Endothelial cell of hepatic sinusoid (primary cell): Measurements from ENCODE around the gene JARID2.

Experiments used
- in situ Hi-C: cut with HindIII; loops from 2 replicates; pipeline ENCODE4 v1.10.0; 2017; ENCODE audit warnings: low sequenced_read_pairs

The JARID2 gene

DNA sequence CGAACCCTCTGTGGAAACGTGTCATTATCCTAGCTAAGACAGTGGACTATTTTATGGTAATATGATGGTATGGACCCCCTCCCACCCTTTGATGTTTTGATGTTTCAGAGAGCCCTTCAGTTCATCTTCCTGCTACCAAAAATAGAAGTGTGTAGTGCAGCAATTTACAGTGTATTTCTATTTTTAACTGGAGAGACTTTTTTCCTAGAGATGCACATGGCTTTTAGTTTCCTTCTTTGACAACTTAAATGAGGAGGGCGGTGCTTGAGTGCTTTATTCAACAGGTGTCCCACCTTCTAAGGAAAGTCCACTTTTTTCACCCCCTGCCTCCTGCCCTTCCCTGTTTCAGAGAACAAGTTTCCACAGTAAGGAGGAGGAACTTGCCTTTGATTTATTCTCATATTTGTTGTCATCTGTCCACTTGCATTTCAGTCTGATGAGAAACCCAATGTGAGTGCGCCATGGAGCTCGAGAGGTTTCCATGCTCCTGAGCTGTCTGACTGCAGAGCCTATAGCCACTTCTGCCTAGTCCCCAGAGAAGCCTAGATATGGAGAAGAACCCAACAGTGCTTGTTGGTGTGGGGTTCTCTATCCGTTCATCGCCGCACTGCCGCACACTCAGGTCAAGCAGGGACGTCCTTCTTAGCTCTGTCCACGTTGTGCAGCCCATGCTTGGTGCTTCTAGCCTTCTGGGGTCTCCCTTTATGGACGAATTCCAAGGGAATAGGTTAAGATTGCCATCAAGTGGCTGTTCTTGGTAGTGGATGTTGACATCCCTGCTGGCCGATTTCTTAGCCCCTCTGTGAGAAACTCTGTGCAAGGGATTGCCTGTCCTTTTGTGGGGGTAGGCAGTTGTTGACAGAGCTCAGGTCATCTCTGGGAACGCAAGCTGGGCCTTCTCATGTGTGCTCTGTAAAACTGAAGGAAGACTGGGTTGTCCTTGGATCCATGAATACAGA lies 144.2 kb downstream of the JARID2 start:
- in situ Hi-C loops: no loop called here

DNA sequence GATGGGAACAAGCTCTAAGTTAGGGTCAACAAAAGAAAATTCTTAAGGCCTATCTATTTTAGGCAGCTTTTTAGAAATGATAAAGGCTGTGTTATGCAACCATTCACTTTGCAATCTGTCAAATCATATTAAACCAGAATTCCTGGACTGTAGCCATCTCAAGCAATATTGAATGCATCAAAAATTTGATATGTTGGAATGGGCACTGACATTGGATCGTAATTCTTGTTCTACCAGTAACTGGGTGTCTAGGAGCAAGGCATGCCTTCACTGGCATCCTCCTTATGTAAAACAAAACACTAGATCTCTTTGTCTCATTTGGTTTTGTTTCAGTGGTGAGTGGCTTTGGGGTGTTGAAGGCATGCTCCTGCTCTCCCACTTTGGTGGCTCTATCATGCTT lies 145.6 kb downstream of the JARID2 start:
- in situ Hi-C loops: no loop called here

DNA sequence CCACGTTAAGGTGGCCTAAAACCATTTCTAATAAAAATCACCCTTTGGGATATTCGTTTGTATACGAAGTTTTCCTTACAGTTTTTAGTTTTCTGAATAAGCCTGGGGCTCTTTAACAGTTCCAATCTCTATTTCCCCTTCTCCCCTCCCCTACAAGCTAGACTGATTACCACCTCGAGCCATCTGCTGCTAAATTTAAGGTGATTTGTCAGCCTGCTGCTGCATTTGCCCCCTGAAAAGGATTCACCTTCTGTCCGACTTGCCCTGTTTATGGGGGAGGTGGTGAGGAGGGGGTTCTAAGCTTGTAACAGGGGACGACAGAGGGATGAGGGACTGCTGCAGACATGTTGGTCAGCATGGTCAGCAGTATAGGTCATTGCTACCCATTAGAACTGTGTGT lies 146.3 kb downstream of the JARID2 start:
- in situ Hi-C loops: no loop called here

DNA sequence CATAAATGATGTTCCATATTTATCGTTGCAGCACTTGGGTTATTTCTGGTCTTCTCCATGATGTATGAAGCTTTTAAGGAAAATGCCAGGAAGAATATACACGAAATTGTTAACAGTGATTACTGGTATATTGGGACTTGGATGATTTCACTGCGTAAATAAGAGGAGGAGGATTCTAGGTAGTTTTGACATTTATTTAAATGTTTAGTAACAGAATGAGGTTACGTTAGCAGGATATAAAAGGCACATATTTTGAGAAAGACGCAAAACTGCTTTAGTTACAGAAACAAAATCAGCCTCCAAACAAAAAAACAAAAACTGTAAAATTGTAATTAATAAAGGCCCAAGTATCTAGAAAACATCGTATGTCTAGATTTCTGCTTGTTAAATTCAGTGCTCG lies 147.7 kb downstream of the JARID2 start:
- in situ Hi-C loops: no loop called here

DNA sequence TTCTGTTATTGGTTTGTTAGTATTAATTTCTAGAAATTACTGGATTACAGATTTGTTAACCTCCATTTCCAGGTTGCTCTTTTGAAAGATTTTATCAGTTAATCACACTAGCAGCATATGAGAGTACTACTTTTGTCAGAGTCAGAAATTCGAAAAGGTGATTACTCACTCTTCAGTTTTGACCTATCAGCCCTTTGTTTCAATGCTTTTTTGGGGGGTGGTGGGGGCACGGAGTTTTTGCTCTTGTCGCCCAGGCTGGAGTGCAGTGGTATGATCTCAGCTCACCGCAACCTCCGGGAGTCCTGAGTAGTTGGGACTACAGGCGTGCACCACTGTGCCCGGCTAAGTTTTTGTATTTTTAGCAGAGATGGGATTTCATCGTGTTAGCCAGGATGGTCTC lies 149.2 kb downstream of the JARID2 start:
- in situ Hi-C loops: no loop called here

DNA sequence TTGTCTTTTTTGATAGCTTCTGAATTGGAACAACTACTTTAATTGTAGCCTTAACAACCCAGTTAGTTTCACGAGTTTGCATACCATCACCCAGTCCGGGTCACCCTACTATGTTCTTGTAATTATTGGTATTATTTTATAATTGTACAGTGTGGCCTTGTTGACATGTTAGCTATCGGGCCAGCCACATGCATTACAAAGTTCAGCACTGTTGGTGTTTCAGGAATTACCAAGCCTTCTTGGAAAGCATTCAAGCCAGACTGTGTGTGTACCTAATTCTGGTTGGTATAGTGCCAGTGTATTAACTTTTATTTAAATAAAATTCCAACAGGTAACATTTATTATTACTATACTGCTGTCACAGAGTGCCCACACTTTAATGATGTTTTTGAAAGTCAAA lies 150.9 kb downstream of the JARID2 start:
- in situ Hi-C loops: no loop called here

DNA sequence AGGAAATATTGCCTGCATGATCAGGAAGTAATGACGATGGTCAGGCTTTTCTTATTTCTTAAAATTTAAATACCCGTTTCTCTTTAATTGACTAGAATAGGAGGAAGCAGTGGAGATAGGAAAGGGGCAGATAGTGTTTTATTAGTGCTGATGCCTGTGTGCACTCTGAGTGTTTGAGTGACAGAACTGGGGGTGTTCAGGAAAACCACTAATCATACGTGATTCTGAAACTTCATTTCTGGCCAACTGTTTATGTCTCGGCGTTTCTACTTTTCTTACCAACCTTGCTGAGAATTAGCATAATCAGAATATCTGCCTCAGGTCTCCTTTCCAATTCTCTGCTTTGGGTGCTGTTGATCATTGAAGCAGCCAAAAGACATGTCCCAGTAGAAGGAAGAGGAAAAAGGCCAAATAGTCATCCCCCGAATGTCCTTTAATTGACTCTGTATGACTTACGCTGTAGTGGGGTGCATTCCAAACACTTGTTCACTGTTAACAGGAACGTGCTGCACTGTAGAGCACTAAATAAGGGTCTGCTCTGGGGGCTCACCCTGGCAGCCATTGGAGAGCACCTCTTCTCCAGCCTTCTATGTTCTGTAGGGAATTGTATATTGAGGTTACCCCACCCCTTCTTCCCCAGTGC lies 152.9 kb downstream of the JARID2 start:
- in situ Hi-C loops: no loop called here

DNA sequence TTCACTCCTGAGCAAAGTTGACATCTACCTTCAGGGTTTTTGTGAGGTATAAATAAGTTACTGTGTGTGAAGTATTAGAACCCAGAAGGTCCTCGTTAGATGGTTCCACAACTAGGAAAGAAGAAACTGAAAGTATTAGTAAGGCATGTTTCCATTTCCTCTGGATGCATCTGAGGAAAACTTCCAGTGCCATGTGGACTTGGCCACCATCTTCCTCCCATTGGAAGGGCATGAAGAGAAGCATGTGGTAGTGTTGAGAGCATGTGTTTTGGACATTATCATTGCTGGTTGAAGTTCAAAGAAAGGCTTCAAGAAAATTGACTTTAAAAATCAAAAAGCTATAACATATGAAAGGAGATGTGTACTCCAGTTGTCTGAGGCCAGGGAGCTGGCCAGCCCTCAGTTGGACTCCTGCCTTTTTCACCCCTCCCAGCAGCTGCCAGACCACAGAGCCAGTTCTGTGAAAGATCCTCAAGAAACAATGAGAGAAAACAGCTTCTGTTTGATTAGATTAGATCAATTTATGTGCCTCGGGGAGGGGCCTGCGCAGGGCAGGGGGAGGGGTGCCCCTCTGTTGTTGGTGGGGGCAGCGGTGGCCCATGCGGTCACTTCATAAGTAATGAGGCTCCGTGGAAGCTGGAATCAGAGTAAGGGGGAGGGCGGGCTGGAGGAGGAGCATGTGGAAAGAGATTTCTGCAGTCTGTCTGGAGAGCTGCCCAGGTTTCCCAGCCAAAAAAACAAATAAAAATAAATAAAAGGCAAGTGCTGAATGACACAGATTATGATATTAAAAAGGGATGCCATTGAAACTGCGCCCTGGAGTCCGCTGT lies 154.0 kb downstream of the JARID2 start:
- in situ Hi-C loops: loop anchor here (5.0 kb wide), 1 partner anchor 78 kb away; no protein-coding TSS in a partner anchor

DNA sequence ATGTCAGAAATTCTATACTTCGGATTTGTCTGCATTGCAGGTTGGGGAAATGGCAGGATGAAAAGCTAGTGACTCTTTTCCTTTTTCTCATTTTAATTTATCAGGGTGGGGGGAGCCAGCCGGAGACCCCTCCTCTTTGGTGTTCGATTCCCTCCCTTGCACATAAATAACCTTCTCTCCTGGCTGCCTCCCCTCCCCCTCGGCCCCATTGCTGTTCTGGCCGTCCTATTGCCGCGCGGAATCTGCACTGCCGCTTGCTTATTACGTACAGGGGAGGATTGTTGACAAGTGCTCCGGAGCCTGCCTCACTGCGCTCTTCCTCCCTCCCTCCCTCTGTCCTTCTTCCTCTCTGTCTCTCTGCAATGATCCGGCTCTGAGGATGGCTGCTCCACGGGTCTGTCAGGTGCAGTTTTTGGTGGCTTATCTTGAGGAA lies 154.7 kb downstream of the JARID2 start:
- in situ Hi-C loops: loop anchor here (5.0 kb wide), 1 partner anchor 78 kb away; no protein-coding TSS in a partner anchor

DNA sequence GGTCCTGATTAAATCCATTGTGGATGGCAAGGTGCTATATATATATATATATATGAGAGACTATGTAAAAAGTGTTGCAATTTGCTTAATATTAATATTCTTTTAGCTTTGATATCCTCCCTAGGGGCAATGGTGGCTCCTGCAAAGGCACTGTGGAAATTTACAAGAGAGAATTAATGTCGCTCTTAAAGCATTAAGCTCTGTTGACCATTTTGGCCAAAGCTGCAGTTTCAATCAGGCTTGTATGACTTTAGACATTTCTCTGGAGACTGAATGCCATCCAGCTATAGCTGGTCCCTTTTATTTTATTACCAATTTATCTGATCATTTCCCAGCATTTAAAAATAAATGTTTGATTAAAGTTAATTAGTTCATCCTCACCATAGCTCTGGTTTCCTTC lies 155.3 kb downstream of the JARID2 start:
- in situ Hi-C loops: loop anchor here (5.0 kb wide), 1 partner anchor 79 kb away; no protein-coding TSS in a partner anchor

DNA sequence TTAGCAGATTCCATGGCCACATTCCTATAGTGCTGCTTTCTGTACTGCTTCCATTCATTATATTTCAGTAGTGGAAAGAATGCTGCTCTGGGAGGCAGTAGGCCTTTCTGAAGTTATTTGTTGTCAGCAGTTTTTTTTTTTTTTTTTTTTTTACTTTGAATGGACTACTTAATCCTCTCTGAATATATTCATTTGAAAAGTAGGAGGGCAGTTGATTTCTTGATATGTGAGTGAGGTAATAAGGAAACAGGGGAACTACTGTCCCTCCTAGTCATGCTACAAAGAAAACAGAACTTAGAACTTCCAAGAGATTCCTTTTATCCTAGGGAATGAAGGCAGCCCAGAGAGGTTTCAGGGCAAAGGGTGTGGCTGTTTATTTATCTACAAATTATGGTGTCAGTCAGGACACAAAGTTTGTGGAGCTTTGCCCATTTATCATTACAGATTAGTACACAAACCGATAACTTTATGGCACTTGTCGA lies 155.9 kb downstream of the JARID2 start:
- in situ Hi-C loops: loop anchor here (5.0 kb wide), 1 partner anchor 80 kb away; no protein-coding TSS in a partner anchor

DNA sequence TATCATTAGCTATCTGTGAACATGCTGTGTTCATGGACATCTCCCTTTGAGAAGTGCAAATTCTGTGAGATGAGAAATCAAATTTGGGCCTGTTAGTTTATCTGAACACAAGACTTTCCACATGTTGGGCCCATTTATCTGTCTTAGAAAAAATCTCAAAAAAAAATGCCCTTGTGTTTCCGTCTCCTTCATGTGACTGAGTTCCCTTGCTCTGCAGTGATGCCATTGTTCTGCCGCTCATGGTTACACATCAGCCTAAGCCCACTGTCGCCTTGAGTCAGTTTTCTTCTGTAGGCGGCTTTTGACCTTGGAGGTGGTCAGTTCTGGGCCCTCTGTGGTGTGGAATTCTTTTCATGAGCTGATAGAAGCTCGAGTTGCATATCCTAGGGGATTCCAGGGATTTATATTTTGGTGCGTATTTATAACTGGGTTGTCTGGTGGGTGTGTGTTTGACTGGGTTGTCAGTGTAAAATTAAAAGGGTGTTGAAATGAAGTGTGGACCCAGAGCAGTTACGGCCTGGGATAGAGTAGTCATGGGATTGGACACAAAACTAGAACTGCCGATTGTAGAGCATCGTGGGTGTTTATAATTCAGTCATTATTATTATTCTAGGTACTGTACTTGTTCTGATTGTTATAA lies 156.7 kb downstream of the JARID2 start:
- in situ Hi-C loops: loop anchor here (5.0 kb wide), 1 partner anchor 80 kb away; no protein-coding TSS in a partner anchor

DNA sequence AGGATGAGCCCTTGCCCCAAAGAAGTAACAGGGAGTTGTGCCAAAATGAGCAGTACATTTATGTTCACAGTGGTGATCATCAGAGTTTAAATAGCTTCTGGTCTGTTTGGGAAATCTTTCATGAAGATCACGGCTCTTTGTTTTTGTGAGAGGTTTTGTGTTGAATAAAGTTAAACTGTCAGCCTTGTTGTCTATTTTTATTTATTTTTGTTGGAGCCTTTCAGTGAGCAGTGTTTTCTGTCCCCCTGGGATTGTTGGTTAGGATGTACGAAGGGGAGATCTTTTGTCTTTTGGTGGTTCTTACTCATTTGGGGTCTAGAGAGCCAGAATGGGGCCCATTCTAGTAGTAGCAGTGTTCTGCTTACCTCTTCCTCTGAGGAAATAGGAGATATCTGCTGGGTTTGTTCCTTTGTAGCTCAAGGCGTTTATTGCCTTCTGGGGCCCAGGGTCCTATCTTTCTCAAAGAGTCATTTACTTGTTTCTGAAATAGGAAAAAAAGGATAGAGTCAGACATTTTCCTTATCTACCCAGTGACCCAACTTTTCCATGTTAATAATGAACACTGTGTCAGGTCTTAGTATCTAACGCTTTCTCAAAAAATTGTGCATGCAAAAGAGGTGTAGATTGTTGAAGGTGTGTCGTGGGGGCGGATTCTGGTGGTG lies 157.4 kb downstream of the JARID2 start:
- in situ Hi-C loops: loop anchor here (5.0 kb wide), 1 partner anchor 81 kb away; no protein-coding TSS in a partner anchor

DNA sequence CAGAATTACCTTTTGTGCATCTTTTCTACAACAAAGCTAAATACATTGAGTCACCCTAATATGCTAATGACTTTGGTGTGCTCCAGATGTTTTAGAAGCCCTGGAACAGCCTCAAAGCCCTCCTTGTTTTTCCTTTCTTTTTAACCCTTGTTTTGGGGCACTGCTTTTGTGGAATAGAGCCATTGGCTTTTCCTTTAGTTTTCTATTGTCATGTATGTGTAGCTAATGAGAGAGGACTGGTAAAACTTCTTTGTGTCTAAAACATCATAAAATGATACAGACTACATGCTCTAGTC lies 158.8 kb downstream of the JARID2 start:
- in situ Hi-C loops: loop anchor here (5.0 kb wide), 1 partner anchor 82 kb away; no protein-coding TSS in a partner anchor

DNA sequence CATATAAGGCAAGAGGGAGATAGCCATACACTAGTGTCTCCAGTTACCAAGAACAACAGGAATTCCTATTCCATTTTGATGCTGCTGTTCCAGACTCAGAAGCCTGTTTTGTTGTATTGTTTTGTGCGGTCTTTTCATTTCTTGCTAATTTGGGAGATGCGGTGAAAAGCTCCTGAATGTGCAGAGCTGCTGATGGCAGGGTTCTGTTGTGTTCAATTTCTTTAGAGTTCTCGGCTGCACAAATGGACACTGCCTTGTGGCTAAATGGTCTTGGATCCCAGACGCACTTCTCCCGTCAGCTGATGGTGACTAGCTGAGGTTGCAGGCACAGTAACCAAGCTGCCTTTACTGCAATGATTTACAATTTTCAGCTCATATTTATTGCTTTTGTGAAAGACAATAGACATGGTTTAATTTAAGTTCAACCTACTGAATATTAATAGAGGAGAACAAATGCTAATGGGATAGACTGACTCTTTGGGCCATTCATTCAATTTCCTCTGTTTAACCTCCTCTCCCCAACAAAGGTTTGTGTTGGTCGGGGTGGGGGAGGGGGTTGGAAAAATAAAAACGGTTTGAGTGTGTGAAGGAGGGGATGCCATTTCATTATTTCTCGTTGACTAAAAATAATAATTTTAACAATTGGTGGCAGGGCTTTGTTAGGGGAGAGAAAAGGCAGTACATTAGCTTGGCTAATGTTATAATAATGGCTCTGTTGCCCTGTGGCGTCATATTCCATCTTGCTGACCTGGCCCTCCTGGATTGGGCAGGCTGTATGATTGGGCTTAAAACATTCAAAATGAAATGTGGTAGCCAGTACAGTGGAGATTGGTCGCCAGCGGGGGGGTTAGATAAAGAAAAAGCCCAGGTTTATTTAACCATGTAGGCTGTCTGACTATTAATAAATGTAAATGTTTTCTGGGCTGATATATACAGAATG lies 159.5 kb downstream of the JARID2 start:
- in situ Hi-C loops: loop anchor here (5.0 kb wide), 1 partner anchor 48 kb away; no protein-coding TSS in a partner anchor

DNA sequence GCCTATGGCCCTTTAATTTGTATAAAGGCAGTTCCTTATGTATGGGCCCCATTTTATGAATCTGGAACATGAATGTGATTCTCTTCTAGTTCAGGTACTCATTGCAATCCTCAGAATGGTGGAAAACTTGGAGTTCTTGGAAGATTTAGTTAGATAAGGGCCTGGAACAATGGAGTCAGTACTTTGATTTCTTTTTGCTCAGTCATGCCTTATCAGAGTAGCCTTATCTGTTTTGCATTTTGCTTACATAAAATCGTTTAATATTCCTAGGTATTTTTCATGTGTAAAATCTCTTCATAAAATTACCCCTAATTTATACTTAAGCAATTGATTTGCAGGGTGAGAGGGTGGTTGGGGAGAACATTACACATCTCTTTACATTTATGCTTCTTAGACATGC lies 160.6 kb downstream of the JARID2 start:
- in situ Hi-C loops: loop anchor here (5.0 kb wide), 1 partner anchor 49 kb away; no protein-coding TSS in a partner anchor

DNA sequence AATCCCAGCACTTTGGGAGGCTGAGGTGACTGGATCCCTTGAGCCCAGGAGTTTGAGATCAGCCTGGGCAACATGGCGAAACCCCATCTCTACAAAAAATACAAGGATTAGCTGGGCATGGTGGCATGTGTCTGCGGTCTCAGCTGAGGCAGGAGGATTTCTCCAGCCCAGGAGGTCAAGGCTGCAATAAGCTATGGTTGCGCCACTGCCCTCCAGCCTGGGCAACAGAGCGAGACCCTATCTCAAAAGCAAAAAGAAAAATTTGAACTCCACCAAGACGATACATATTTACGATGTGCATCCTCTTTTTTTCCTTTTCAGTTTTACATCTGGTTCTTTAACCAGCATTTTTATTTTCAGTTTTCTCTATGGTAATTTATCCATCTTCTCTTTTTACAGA lies 162.1 kb downstream of the JARID2 start:
- in situ Hi-C loops: loop anchor here (5.0 kb wide), 1 partner anchor 51 kb away; no protein-coding TSS in a partner anchor

DNA sequence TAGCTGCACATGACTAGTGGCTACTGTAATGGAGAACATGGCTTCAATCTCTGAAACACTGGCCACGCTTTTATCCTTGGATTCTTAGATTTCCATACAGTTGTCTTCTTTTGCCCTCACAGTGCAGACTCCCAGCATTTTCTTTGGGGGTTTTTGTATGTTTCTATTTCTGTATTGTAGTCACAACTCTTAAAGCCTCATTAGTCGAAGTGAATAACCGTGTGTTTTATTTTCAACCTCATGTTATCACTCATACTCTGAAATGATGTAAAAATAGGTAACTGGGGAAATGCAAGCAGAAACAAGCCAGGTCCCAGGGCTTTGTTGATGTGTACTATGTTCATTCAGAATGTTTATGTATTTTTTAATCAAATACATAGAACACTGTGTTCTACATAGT lies 162.9 kb downstream of the JARID2 start:
- in situ Hi-C loops: loop anchor here (5.0 kb wide), 1 partner anchor 51 kb away; no protein-coding TSS in a partner anchor
